Kidney (tissue), 14 donors: Measurements from ENCODE around the gene AGRN. TPM values are rescaled to one million over a fixed set of nuclear protein-coding genes. Genes with fewer than 3 reads are reported as not detected.

Source experiments
- DNase-seq, 5 donors: peaks; one replicate each; pipeline ENCODE4 v3.0.0-alpha.2; 2013 to 2020
- FAIRE-seq: peaks from 2 replicates; lab custom pipeline; 2012; peaks lifted over from hg19 to GRCh38; lab: Jason Lieb, UNC
- H3K27ac ChIP-seq, 2 donors: one replicate each; pipeline ENCODE4 v1.7.0; 2013; ENCODE audit warnings: low read depth in 2 of 2, low read length in 2 of 2, inconsistent platforms in 1 of 2
- H3K27me3 ChIP-seq: one replicate; pipeline ENCODE4 v1.7.1; 2013; ENCODE audit warnings: low read length, inconsistent platforms; ENCODE audit not compliant: control insufficient read depth, insufficient read depth
- H3K36me3 ChIP-seq, 3 donors: one replicate each; pipeline versions ENCODE4 v1.7.0 to v1.7.1; 2013; ENCODE audit warnings: low read length in 3 of 3, control low read depth in 1 of 3, inconsistent platforms in 1 of 3; ENCODE audit not compliant: insufficient read depth in 3 of 3, control insufficient read depth in 2 of 3
- H3K4me1 ChIP-seq, 3 donors: one replicate each; pipeline versions ENCODE4 v1.7.0 to v1.7.1; 2013; ENCODE audit warnings: low read length in 3 of 3, inconsistent platforms in 1 of 3, low read depth in 1 of 3; ENCODE audit not compliant: control insufficient read depth in 2 of 3, insufficient read depth in 2 of 3
- H3K4me3 ChIP-seq, 3 donors: one replicate each; pipeline versions ENCODE4 v1.7.0 to v1.8.1; 2013; ENCODE audit warnings: low read length in 3 of 3, control low read depth in 1 of 3, inconsistent platforms in 1 of 3
- H3K9ac ChIP-seq, 3 donors: one replicate each; pipeline versions ENCODE4 v1.7.0 to v1.7.1; 2013; ENCODE audit warnings: low read length in 3 of 3, control low read depth in 1 of 3, inconsistent platforms in 1 of 3
- H3K9me3 ChIP-seq, 3 donors: one replicate each; pipeline versions ENCODE4 v1.7.0 to v1.7.1; 2013; ENCODE audit warnings: low read length in 3 of 3, control low read depth in 1 of 3, inconsistent platforms in 1 of 3; ENCODE audit not compliant: control insufficient read depth in 2 of 3, insufficient read depth in 1 of 3
- CTCF ChIP-seq: IDR thresholded peaks from 3 replicates; pipeline ENCODE4 v1.5.1; 2012; ENCODE audit warnings: mild to moderate bottlenecking, moderate library complexity, borderline replicate concordance; ENCODE audit not compliant: insufficient read depth; ENCODE audit errors: extremely low read depth
- intact Hi-C: fragments of 100-400 bp; cut with DNase I; formaldehyde crosslinking; loops from one replicate; pipeline ENCODE4 v1.11.1; 2022
- polyA plus RNA-seq: library from polyadenylated mRNA; stranded (reverse); fragments of 350-450 nt; fragmentation: Illumina TruSeq; extraction: RNeasy Lipid Tissue Mini Kit (QIAGEN cat#74804); gene quantifications from one replicate; pipeline ENCODE4 v1.2.3, GENCODE V29; 2014; ENCODE audit warnings: low read depth, low replicate concordance; ENCODE audit not compliant: insufficient read depth
- total RNA-seq: library from RNA; stranded (reverse); fragmentation: NEBNext Ultra II Directional; extraction: Animal tissue kit (Norgen Biotek cat#: 25700); gene quantifications from one replicate; pipeline ENCODE4 v1.2.1, GENCODE V29; 2021
- donor health status: control.
- donor health status: control.
- donor health status: control.
- donor health status: control.
- donor health status: control.
- donor health status: DM: yes; HTN: yes; CAD: no.
- donor health status: Normal renal cell carcinoma (clear cell type).

AGRN gene
- total and polyA plus RNA-seq, 2 donors from 2014 or later = 78.5 to 261 TPM

DNA sequence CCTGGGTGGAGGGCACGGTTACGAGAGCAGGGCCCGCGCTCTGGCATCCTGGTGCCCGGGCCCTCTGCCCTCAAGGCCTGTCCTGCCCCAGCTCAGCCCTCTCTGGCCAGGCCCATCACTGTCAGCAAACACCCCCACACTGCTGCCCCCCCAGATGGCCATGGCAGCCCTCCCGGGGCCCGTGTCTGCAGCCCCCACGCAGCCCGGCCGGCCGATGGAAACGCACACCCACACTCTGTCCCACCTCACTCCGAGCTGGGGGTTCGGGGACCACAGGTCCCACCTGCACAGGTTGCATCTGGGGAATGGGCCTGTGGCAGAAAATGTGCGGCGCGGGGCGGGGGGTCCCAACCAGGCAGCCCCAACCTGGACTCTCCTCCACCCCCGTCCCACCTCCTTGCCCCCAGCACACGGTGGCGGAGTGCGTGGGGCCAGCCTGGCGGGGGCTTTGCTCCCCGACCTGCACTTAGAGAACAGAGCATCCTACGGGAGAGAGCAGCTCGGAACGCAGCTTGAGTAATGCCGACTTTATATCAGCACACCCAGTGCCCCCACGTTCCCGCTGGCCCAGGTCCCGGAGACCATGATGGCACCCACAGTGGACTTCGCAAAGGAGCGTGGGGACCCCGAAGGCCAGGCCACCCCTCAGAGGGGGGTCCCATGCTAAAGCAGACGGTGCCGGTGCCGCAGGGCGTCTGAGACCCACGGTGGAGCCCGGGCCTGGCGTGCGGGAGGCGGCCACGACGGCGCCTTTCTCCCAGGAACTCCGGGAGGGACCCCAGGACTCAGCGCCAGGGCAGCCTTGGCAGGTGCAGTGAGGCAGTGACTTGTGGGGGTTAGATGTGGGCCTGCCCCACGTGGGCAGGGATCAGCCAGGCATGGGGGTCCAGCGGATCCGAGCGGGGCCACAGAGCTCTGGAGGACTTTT, 61.7 kb downstream of the AGRN start:
- Histone ChIP-seq H3K9me3 (no peaks in the 10 kb centered on the region), H3K4me1 (peaks cover 0 to 8% (median 0%) of the 10 kb centered on the region in 3 donors), H3K27me3 (no peaks in the 10 kb centered on the region), H3K4me3 (no peak overlapping the region), H3K9ac (no peak overlapping the region), H3K36me3 (no peaks in the 10 kb centered on the region), H3K27ac (no peak overlapping the region)
- no peak for FAIRE-seq
- peak in 2 of 5 donors; percentile 50 to 74 for DNase-seq
- intact Hi-C loops = no loop called here
- no peak for TF ChIP-seq CTCF

GRCh38 chr1:1082239-1082775, 62.4 kb downstream of the AGRN start:
- Histone ChIP-seq H3K9ac (no peak overlapping the region), H3K27me3 (no peaks in the 10 kb centered on the region), H3K4me3 (no peak overlapping the region), H3K27ac (no peak overlapping the region), H3K4me1 (peaks cover 0 to 8% (median 0%) of the 10 kb centered on the region in 3 donors), H3K36me3 (no peaks in the 10 kb centered on the region), H3K9me3 (no peaks in the 10 kb centered on the region)
- no peak for TF ChIP-seq CTCF
- FAIRE-seq (no peak), DNase-seq (peak in 1 of 5 donors; percentile 64)
- intact Hi-C loops = no loop called here

- no peaks in the 10 kb centered on the region for H3K9me3 ChIP-seq
- DNase-seq = peak in 1 of 5 donors; percentile 65
- H3K27me3 ChIP-seq = no peaks in the 10 kb centered on the region
- no peak overlapping the region for H3K27ac ChIP-seq
- H3K4me1 ChIP-seq = peaks cover 0 to 8% (median 0%) of the 10 kb centered on the region in 3 donors
- no peak for FAIRE-seq
- H3K4me3 ChIP-seq = no peak overlapping the region
- H3K9ac ChIP-seq = no peak overlapping the region
- intact Hi-C loops = no loop called here
- no peaks in the 10 kb centered on the region for H3K36me3 ChIP-seq
- no peak for TF ChIP-seq CTCF
Measured at GRCh38 chr1:1082776-1083415, 63.0 kb downstream of the AGRN start.
